HCT116 (cell line): Measurements from ENCODE around the gene HELLS. TPM values are rescaled to one million over a fixed set of nuclear protein-coding genes. Genes with fewer than 3 reads are reported as not detected.

Experiments
- ATAC-seq: fragments of 200-7000 bp; cut with Tn5 transposase; 2 replicates; pipeline ENCODE4 v1.9.1; 2020; ENCODE audit warnings: mild to moderate bottlenecking, moderate library complexity
- BruUV-seq: library from RNA; stranded (reverse); fragments of 400-500 nt; replicated peaks from 2 replicates; lab custom pipeline; 2021; lab: Mats Ljungman, UMichigan
- CTCF ChIA-PET: fragments of 300-600 bp; sonication (Branson Sonifier 250); formaldehyde crosslinking; loops from one replicate; lab custom pipeline; 2021; ENCODE audit warnings: antibody characterized with exemption; lab: Charles Lee
- POLR2A ChIA-PET: fragments of 300-600, 350-600 bp; sonication (Branson Sonifier 250); formaldehyde crosslinking; loops from one replicate; lab custom pipeline; 2021; ENCODE audit warnings: antibody characterized with exemption; lab: Charles Lee
- RAD21 ChIA-PET, 2 experiments: fragments of 300-600 bp; sonication (Branson Sonifier 250); formaldehyde crosslinking; loops; one replicate each; lab custom pipeline; 2023; ENCODE audit warnings: low total read pairs in 2 of 2; ENCODE audit not compliant: uncharacterized antibody in 2 of 2, unreplicated experiment in 2 of 2, low non-redundant PET in 1 of 2; lab: Charles Lee
- DNase-seq: peaks from one replicate; pipeline ENCODE4 v3.0.0-alpha.2; 2010; ENCODE audit warnings: low read depth, low spot score
- H2AFZ ChIP-seq: fragments of 200-600 bp; shearing (Covaris generic), sonication (generic); 2 replicates; pipeline ENCODE4 v1.6.1; 2017; ENCODE audit warnings: low read depth, mixed run types, mixed read lengths, antibody characterized with exemption, low read length; ENCODE audit not compliant: poor library complexity, severe bottlenecking
- H3K27ac ChIP-seq: 2 replicates; pipeline ENCODE4 v1.5.1; 2012; ENCODE audit warnings: low read depth, low read length
- H3K27me3 ChIP-seq: fragments of 200-600 bp; sonication (generic); 2 replicates; pipeline ENCODE4 v1.6.1; 2016; ENCODE audit warnings: mixed run types, low read length, mixed read lengths; ENCODE audit not compliant: insufficient read depth
- H3K36me3 ChIP-seq, 2 experiments: fragments of 200-500 bp in 1 of 2; fragments of 200-600 bp in 1 of 2; sonication (Bioruptor generic) in 1 of 2; sonication (generic) in 1 of 2; 2 replicates each; pipeline versions ENCODE4 v1.5.1 to v1.6.1; 2014 to 2016; ENCODE audit warnings: low read length in 2 of 2, inconsistent platforms in 1 of 2, mixed read lengths in 1 of 2, mixed run types in 1 of 2; ENCODE audit not compliant: insufficient read depth in 2 of 2, control insufficient read depth in 1 of 2
- H3K4me1 ChIP-seq, 2 experiments: fragments of 200-600 bp in 1 of 2; sonication (generic) in 1 of 2; 2 replicates each; pipeline versions ENCODE4 v1.5.1 to v1.6.1; 2012 to 2017; ENCODE audit warnings: low read length in 2 of 2, inconsistent platforms in 1 of 2, mild to moderate bottlenecking in 1 of 2, mixed read lengths in 1 of 2, mixed run types in 1 of 2, moderate library complexity in 1 of 2; ENCODE audit not compliant: insufficient read depth in 2 of 2, control insufficient read depth in 1 of 2
- H3K4me2 ChIP-seq: fragments of 200-600 bp; sonication (generic); 2 replicates; pipeline ENCODE4 v1.6.1; 2017; ENCODE audit warnings: mixed run types, low read length, mixed read lengths
- H3K4me3 ChIP-seq, 2 experiments: fragments of 200-600 bp in 1 of 2; sonication (generic) in 1 of 2; replicated peaks in 1 of 2; 2 replicates each; pipeline ENCODE4 v1.5.1; 2011 to 2016; ENCODE audit warnings: low read length in 2 of 2, control low read depth in 1 of 2, low read depth in 1 of 2, mild to moderate bottlenecking in 1 of 2, mixed read lengths in 1 of 2, mixed run types in 1 of 2
- H3K79me2 ChIP-seq: fragments of 200-600 bp; sonication (generic); 2 replicates; pipeline ENCODE4 v1.6.1; 2017; ENCODE audit warnings: mild to moderate bottlenecking, mixed run types, low read length, moderate library complexity, mixed read lengths; ENCODE audit not compliant: insufficient read depth
- H3K9ac ChIP-seq: fragments of 200-600 bp; sonication (generic); 2 replicates; pipeline ENCODE4 v1.6.1; 2016; ENCODE audit warnings: low read length, mixed read lengths
- H3K9me2 ChIP-seq: fragments of 200-600 bp; sonication (generic), shearing (Covaris generic); 2 replicates; pipeline ENCODE4 v1.6.1; 2017; ENCODE audit warnings: mixed run types, mild to moderate bottlenecking, moderate library complexity; ENCODE audit not compliant: insufficient read depth
- H3K9me3 ChIP-seq, 2 experiments: fragments of 200-500 bp in 1 of 2; fragments of 200-600 bp in 1 of 2; sonication (Bioruptor generic) in 1 of 2; sonication (generic) in 1 of 2; 2 replicates each; pipeline ENCODE4 v1.6.1; 2014 to 2017; ENCODE audit warnings: low read length in 2 of 2, mixed read lengths in 2 of 2, inconsistent platforms in 1 of 2, low read depth in 1 of 2, mild to moderate bottlenecking in 1 of 2, mixed run types in 1 of 2, moderate library complexity in 1 of 2; ENCODE audit not compliant: control insufficient read depth in 1 of 2, insufficient read depth in 1 of 2
- H4K20me1 ChIP-seq: fragments of 200-600 bp; sonication (generic), shearing (Covaris generic); 2 replicates; pipeline ENCODE4 v1.6.1; 2017; ENCODE audit warnings: mixed run types, mild to moderate bottlenecking, moderate library complexity; ENCODE audit not compliant: insufficient read depth
- ELF1 ChIP-seq: IDR thresholded peaks from 2 replicates; pipeline ENCODE4 v1.6.1; 2012; ENCODE audit warnings: low read depth, borderline replicate concordance
- EZH2phosphoT487 ChIP-seq: fragments of 200-600 bp; IDR thresholded peaks from 2 replicates; pipeline ENCODE4 v1.6.1; 2018; ENCODE audit warnings: antibody characterized with exemption, borderline replicate concordance
- SP1 ChIP-seq: IDR thresholded peaks from 2 replicates; pipeline ENCODE4 v1.6.1; 2012; ENCODE audit warnings: low read depth
- SRF ChIP-seq: IDR thresholded peaks from 2 replicates; pipeline ENCODE4 v1.6.1; 2012; ENCODE audit warnings: low read depth
- TCF7L2 ChIP-seq: IDR thresholded peaks from 2 replicates; pipeline ENCODE4 v1.7.0; 2011; ENCODE audit warnings: borderline replicate concordance, inconsistent platforms; ENCODE audit not compliant: insufficient read depth, insufficient read length; ENCODE audit errors: extremely low read depth
- intact Hi-C: fragments of 100-400 bp; cut with micrococcal nuclease; formaldehyde crosslinking; loops from 2 replicates; pipeline ENCODE4 v1.10.0; 2022
- total RNA-seq: library from RNA; stranded (reverse); gene quantifications from one replicate; pipeline ENCODE4 v1.2.1, GENCODE V29; 2021; ENCODE audit not compliant: unreplicated experiment

Gene HELLS
- total RNA-seq, 1 experiment from 2014 or later = 134 TPM

DNA sequence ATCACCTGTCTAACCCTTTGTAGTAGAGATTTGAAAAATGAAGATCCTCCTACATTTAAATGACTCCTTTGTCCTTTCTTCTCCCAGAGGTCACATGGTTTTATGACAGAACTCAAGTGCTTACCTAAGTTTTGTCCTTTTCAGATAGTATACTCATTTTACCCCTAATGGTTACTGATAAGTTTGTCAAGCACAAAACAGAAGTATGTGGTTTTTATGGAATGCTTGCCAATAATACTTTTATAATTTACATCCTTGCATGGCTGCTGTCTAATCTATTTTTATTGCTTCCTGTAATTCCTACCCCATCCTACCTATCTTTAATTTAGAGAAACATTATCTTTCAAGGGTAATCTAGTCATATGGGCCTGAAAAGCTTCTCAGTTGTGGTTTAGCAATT lies 37.5 kb downstream of the HELLS start:
- no peaks in the 10 kb centered on the region for H4K20me1 ChIP-seq
- ChIA-PET RAD21 (no interaction called here), CTCF (no interaction called here), POLR2A (no interaction called here)
- H3K4me2 ChIP-seq = no peak overlapping the region
- peaks cover 10% of the 10 kb centered on the region; the same call in 1 of the 2 replicates for H3K79me2 ChIP-seq
- intact Hi-C loops = no loop called here
- peaks cover 8 to 13% of the 10 kb centered on the region in 2 experiments; a peak in 2 of 4 replicates for H3K36me3 ChIP-seq
- H3K27ac ChIP-seq = no peak overlapping the region
- ATAC-seq = no peak
- H2AFZ ChIP-seq = no peak overlapping the region
- TF ChIP-seq SP1 = no peak
- TF ChIP-seq, all 23 proteins: peak for 0
- Histone ChIP-seq H3K27me3 (no peaks in the 10 kb centered on the region), H3K4me3 (no peak overlapping the region), H3K9ac (no peak overlapping the region), H3K9me2 (no peaks in the 10 kb centered on the region), H3K9me3 (no peaks in the 10 kb centered on the region), H3K4me1 (no peaks in the 10 kb centered on the region)
- no peak for DNase-seq
- BruUV-seq = no TSS peak

DNA sequence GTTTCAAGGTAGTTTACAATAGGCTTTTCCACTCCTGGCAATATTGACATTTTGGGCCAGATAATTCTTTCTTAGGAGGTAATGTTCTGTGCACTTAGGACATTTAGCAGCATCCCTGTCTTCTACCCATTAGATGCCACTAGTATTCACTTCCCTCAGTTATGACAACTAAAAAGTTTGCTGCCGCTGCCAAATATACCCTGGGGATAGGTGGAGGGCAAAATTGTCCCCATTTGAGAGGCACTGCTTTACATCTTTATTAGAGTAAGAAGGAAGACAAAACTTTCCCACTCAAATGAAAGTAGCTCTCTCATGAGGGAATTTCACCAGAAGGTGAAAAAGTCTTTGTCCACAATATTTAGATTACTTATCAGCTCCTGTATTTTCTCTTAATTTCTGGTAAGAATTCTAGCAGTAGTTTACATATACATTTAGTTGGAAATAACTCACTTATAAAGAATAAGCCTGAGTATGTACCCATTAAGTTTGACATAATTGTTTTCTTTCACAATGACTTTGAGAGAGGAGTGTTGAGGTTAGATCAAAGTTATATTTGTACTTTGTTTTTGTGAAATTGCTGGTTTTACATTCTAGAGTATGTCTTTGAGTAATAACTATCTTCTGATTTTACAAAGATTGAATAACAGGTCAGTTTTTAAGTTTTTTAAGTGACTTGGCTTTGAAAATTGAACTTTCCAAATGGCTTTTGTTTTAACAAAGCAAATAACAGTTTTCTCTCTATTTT lies 46.0 kb downstream of the HELLS start:
- Histone ChIP-seq H2AFZ (no peak overlapping the region), H3K4me1 (no peaks in the 10 kb centered on the region), H3K4me3 (no peak overlapping the region), H3K79me2 (no peaks in the 10 kb centered on the region; the same call in 1 of the 2 replicates), H3K9me3 (no peaks in the 10 kb centered on the region), H4K20me1 (no peaks in the 10 kb centered on the region), H3K9me2 (no peaks in the 10 kb centered on the region), H3K9ac (no peak overlapping the region), H3K27ac (no peak overlapping the region), H3K4me2 (no peak overlapping the region), H3K36me3 (peaks cover 36 to 54% of the 10 kb centered on the region in 2 experiments), H3K27me3 (no peaks in the 10 kb centered on the region)
- TF ChIP-seq EZH2phosphoT487 (no peak), SRF (no peak), TCF7L2 (no peak), ELF1 (no peak)
- RAD21 ChIA-PET = no interaction called here
- CTCF ChIA-PET = no interaction called here
- intact Hi-C loops = no loop called here
- DNase-seq = no peak
- ATAC-seq = no peak
- POLR2A ChIA-PET = no interaction called here
- BruUV-seq = no TSS peak
